T-cell (primary cell): ENCODE data around the gene SLC39A13. TPM values are rescaled to one million over a fixed set of nuclear protein-coding genes. Genes with fewer than 3 reads are reported as not detected.

Experiments
- ATAC-seq, 4 experiments: fragments of 200-7000 bp in 3 of 4; fragments of 150-1000 bp in 1 of 4; cut with Tn5 transposase; replicated peaks in 1 of 4; 1 replicate in 3 of 4; 2 replicates in 1 of 4; pipeline ENCODE4 v1.10.0; 2021; ENCODE audit warnings: moderate library complexity in 3 of 4, mild to moderate bottlenecking in 2 of 4, moderate number of reproducible peaks in 1 of 4
- CTCF ChIA-PET, 2 donors: fragments of 300-600 bp; sonication (Branson Sonifier 250); formaldehyde crosslinking; loops; one replicate each; lab custom pipeline; 2022; ENCODE audit warnings: antibody characterized with exemption in 2 of 2; lab: Charles Lee
- POLR2A ChIA-PET, 2 donors: fragments of 300-600 bp; sonication (Branson Sonifier 250); formaldehyde crosslinking; loops; one replicate each; lab custom pipeline; 2022; ENCODE audit warnings: antibody characterized with exemption in 2 of 2; lab: Charles Lee
- DNase-seq, 35 experiments: peaks; one replicate each; pipeline versions ENCODE4 v3.0.0 to v3.0.0-alpha.2; 2013 to 2023
- H3K27ac ChIP-seq: one replicate; pipeline ENCODE4 v1.5.1; 2013; ENCODE audit warnings: low read length
- H3K27me3 ChIP-seq, 2 experiments: replicated peaks in 1 of 2; 1 replicate in 1 of 2; 2 replicates in 1 of 2; pipeline versions ENCODE4 v1.6.1 to v1.7.0; 2013; ENCODE audit warnings: low read length in 1 of 2, mixed read lengths in 1 of 2; ENCODE audit not compliant: control insufficient read depth in 2 of 2, insufficient read depth in 2 of 2; ENCODE audit errors: extremely low read depth in 1 of 2
- H3K36me3 ChIP-seq, 2 donors: 1 replicate in 1 of 2; 2 replicates in 1 of 2; pipeline versions ENCODE4 v1.6.1 to v1.7.0; 2013; ENCODE audit warnings: low read length in 1 of 2; ENCODE audit not compliant: control insufficient read depth in 2 of 2, insufficient read depth in 1 of 2; ENCODE audit errors: extremely low read depth in 1 of 2
- H3K4me1 ChIP-seq, 2 experiments: 1 replicate in 1 of 2; 2 replicates in 1 of 2; pipeline versions ENCODE4 v1.6.1 to v1.7.0; 2013; ENCODE audit warnings: low read length in 2 of 2, mixed read lengths in 1 of 2; ENCODE audit not compliant: insufficient read depth in 2 of 2, control insufficient read depth in 1 of 2; ENCODE audit errors: extremely low read depth in 1 of 2
- H3K4me3 ChIP-seq, 2 donors: 1 replicate in 1 of 2; 2 replicates in 1 of 2; pipeline versions ENCODE4 v1.5.1 to v1.7.0; 2013; ENCODE audit warnings: mild to moderate bottlenecking in 2 of 2, low read length in 1 of 2, moderate library complexity in 1 of 2; ENCODE audit not compliant: control insufficient read depth in 1 of 2; ENCODE audit errors: extremely low read depth in 1 of 2
- H3K9me3 ChIP-seq: 2 replicates; pipeline ENCODE4 v1.7.0; 2013
- H3K27ac Mint-ChIP-seq, 2 donors: one replicate each; pipeline ENCODE4 v1.8.0; 2020 to 2021; ENCODE audit warnings: mild to moderate bottlenecking in 2 of 2, mixed read lengths in 2 of 2
- H3K27me3 Mint-ChIP-seq, 2 donors: one replicate each; pipeline ENCODE4 v1.8.0; 2021 to 2022; ENCODE audit warnings: mixed read lengths in 2 of 2
- H3K36me3 Mint-ChIP-seq: one replicate; pipeline ENCODE4 v1.8.0; 2021; ENCODE audit warnings: mixed read lengths
- H3K4me1 Mint-ChIP-seq, 3 donors: one replicate each; pipeline ENCODE4 v1.8.0; 2020 to 2022; ENCODE audit warnings: mixed read lengths in 3 of 3, mild to moderate bottlenecking in 1 of 3
- H3K4me3 Mint-ChIP-seq, 3 donors: one replicate each; pipeline ENCODE4 v1.8.0; 2020 to 2022; ENCODE audit warnings: mild to moderate bottlenecking in 3 of 3, mixed read lengths in 3 of 3, moderate library complexity in 3 of 3
- H3K9me3 Mint-ChIP-seq, 3 donors: one replicate each; pipeline ENCODE4 v1.8.0; 2020 to 2022; ENCODE audit warnings: mixed read lengths in 3 of 3
- WGBS: methylation state at CpG from one replicate; pipeline ENCODE4 v1.1.5; 2013; ENCODE audit warnings: missing lambda C conversion rate; ENCODE audit not compliant: insufficient coverage; 5-methylcytosine and 5-hydroxymethylcytosine counted together
- total RNA-seq, 35 experiments: library from RNA in 6 of 35; stranded (reverse) in 6 of 35; fragments of 120-200 nt in 1 of 35; gene quantifications; one replicate each; pipeline versions ENCODE4 v1.2.1 to v1.2.4 and lab custom pipeline; 2013 to 2026

SLC39A13 gene
- total RNA-seq, 5 donors from 2014 or later (not counting 1 experiment from before 2014, with no cell fraction given): 45.6 to 67.0 (median 65.2) TPM

DNA sequence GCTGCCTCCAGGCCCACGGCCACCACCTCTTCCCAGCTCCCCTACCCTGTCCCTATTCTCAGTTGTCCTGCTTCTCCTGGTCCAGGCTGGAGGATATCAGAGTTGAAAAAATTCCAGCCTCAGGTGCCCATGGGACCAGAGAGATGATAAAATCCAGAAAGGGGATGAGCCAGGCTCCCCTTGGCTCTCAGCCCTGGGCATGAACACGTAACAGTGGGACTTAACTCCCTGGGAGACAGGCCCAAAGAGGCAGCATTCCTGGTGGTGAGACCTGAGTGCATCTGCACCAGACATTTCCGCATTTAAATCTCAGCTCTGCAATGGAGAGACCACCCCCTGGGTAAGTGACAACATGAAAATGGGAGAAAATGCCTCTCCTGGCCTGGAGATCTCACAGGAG is 10.4 kb upstream of the SLC39A13 start:
- H3K27me3 Mint-ChIP-seq: no peaks in the 10 kb centered on the region
- no peaks in the 10 kb centered on the region for H3K36me3 ChIP-seq
- no peak overlapping the region for H3K4me3 ChIP-seq
- no peak for DNase-seq
- H3K27ac ChIP-seq: no peak overlapping the region
- no peaks in the 10 kb centered on the region for H3K9me3 Mint-ChIP-seq
- CTCF ChIA-PET: no interaction called here
- 93% methylated on average over 3 of the region's 3 CpGs for WGBS
- H3K27me3 ChIP-seq: no peaks in the 10 kb centered on the region
- H3K9me3 ChIP-seq: no peaks in the 10 kb centered on the region
- no peaks in the 10 kb centered on the region for H3K36me3 Mint-ChIP-seq
- H3K4me3 Mint-ChIP-seq: no peak overlapping the region
- H3K27ac Mint-ChIP-seq: peak overlapping the region; percentile 81 to 97
- POLR2A ChIA-PET: no interaction called here
- ATAC-seq: no peak
- H3K4me1 ChIP-seq: peaks cover 22 to 59% of the 10 kb centered on the region in 2 experiments
- H3K4me1 Mint-ChIP-seq: peaks cover 40 to 54% (median 50%) of the 10 kb centered on the region in 3 donors

- H3K4me3 Mint-ChIP-seq: peak overlapping the region; percentile 17 to 78 (median 28)
- POLR2A ChIA-PET: no interaction called here
- H3K4me3 ChIP-seq: no peak overlapping the region
Measured at GRCh38 chr11:47398551-47398950, 9.8 kb upstream of the SLC39A13 start.

DNA sequence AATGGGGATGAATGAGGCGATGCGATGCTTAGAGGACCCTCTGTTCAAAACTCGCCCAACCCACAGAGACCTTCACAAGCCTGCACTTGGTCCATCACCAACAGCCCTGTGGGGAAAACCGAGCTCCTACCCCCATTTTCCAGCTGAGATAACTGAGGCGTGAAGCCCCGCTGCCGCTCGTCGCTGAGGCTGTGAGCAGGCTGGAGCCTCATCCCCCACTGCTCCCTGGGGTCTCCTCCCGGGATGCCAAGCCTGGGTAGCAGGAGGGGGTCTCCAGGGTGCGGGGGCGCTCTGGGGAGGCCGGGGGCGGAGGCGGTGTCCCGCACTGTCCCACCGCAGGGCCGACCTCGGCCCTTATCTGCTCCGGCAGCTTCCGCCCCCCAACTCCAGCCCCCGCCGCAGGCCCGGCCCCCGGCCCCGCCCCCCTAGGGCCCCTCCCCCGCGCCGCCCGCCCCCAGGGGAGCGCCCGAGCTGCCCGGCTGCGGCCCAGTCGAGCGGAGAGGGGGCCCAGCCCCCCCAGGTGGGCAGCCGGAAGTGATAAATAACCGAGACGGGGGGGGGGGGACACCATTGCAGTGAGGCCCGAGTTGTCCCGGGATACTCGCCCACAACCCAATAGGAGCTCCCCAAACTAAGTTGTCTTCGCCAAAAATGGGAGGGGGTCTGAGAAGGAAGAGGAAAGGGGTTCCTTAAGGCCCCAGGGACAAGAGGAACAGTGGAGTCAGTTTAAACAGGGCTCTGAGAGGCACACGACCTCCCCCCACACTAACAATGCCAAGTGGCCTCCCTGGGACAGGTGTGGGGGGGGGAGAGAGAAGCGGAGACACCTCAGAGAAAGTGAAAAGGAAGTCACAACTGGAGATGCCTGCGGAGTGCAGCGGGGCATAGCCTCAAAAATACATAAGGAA is 8.3 kb upstream of the SLC39A13 start:
- Histone ChIP-seq H3K27ac (peak overlapping the region; percentile 67), H3K9me3 (no peaks in the 10 kb centered on the region), H3K4me3 (peak overlapping the region; percentile 68 to 70), H3K36me3 (no peaks in the 10 kb centered on the region), H3K4me1 (peaks cover 12 to 38% of the 10 kb centered on the region in 2 experiments), H3K27me3 (no peaks in the 10 kb centered on the region)
- ATAC-seq (peak; percentile 83 to 88 (median 87)), DNase-seq (peak in 16 of 35 experiments; percentile 26 to 58 (median 32))
- H3K4me1 Mint-ChIP-seq: peaks cover 30 to 36% (median 33%) of the 10 kb centered on the region in 3 donors
- no peaks in the 10 kb centered on the region for H3K36me3 Mint-ChIP-seq
- ChIA-PET POLR2A (interaction anchor here (0.6 to 1.3 kb wide), 3 partner anchors 9 to 582 kb away, joined by 4 to 16 read pairs (median 10); no protein-coding TSS in a partner anchor), CTCF (interaction anchor here in 1 of 2 donors (0.9 to 2.3 kb wide), 2 partner anchors 8 to 26 kb away, joined by 3 to 12 read pairs; partner anchors contain the start of gene SLC39A13)
- WGBS: 14% methylated on average over 10 of the region's 47 CpGs
- H3K4me3 Mint-ChIP-seq: peak overlapping the region; percentile 77 to 84 (median 78)
- H3K9me3 Mint-ChIP-seq: no peaks in the 10 kb centered on the region
- no peaks in the 10 kb centered on the region for H3K27me3 Mint-ChIP-seq
- peak overlapping the region; percentile 93 to 97 for H3K27ac Mint-ChIP-seq

More at GRCh38 chr11:47398551-47398950, 9.8 kb upstream of the SLC39A13 start:
- DNase-seq: no peak
- peaks cover 20 to 54% of the 10 kb centered on the region in 2 experiments for H3K4me1 ChIP-seq
- WGBS: no CpG with 5 or more reads among the region's 1 CpG
- CTCF ChIA-PET: interaction anchor here in 1 of 2 donors (2.3 kb wide), 1 partner anchor 24 kb away, joined by 12 read pairs; no protein-coding TSS in a partner anchor
- no peak for ATAC-seq
- no peaks in the 10 kb centered on the region for H3K36me3 ChIP-seq
- Mint-ChIP-seq H3K36me3 (no peaks in the 10 kb centered on the region), H3K9me3 (no peaks in the 10 kb centered on the region), H3K4me1 (peaks cover 40 to 51% (median 47%) of the 10 kb centered on the region in 3 donors), H3K27me3 (no peaks in the 10 kb centered on the region), H3K27ac (peak overlapping the region; percentile 81 to 97)
- no peaks in the 10 kb centered on the region for H3K27me3 ChIP-seq
- no peak overlapping the region for H3K27ac ChIP-seq
- H3K9me3 ChIP-seq: no peaks in the 10 kb centered on the region

GRCh38 chr11:47400768-47401279 is 7.6 kb upstream of the SLC39A13 start:
- H3K9me3 Mint-ChIP-seq: no peaks in the 10 kb centered on the region

DNA sequence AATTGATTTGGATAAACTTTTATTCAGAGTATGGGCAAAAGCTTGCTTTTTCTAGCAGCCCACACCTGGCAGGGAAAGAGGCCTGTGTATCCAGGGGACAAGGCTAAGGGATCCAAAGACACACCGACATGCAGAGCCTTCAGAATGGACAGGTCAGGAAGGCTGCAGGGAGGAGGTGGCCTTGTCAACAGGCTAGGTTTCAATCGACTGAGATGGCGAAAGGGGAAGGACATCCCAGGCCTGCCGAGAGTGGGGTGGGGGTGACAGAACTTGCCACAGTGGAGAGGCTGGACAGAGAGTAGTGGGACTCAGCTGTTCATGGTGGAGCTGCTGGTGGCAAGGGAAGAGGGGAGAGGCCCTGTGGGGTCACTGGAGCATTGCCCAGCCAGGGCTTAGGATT is 5.3 kb upstream of the SLC39A13 start:
- no peaks in the 10 kb centered on the region for H3K27me3 Mint-ChIP-seq
- H3K4me1 ChIP-seq: peaks cover 10 to 38% of the 10 kb centered on the region in 2 experiments
- ATAC-seq (no peak), DNase-seq (no peak)
- H3K9me3 Mint-ChIP-seq: no peaks in the 10 kb centered on the region
- no peak overlapping the region for H3K4me3 Mint-ChIP-seq
- 83% methylated on average over 4 of the region's 4 CpGs for WGBS
- ChIA-PET CTCF (interaction anchor here (0.9 to 1.0 kb wide), 2 partner anchors 10 to 29 kb away, joined by 3 read pairs; no protein-coding TSS in a partner anchor), POLR2A (interaction anchor here (0.6 to 0.7 kb wide), 2 partner anchors 8 to 1279 kb away, joined by 3 to 4 read pairs; no protein-coding TSS in a partner anchor)
- H3K27ac Mint-ChIP-seq: peak overlapping the region; percentile 18 to 57
- H3K9me3 ChIP-seq: no peaks in the 10 kb centered on the region
- H3K36me3 ChIP-seq: no peaks in the 10 kb centered on the region
- no peak overlapping the region for H3K4me3 ChIP-seq
- H3K36me3 Mint-ChIP-seq: no peaks in the 10 kb centered on the region
- H3K27me3 ChIP-seq: no peaks in the 10 kb centered on the region
- H3K27ac ChIP-seq: no peak overlapping the region
- H3K4me1 Mint-ChIP-seq: peaks cover 28 to 34% (median 29%) of the 10 kb centered on the region in 3 donors

More at GRCh38 chr11:47400768-47401279, 7.6 kb upstream of the SLC39A13 start:
- Mint-ChIP-seq H3K27ac (peak overlapping the region; percentile 93 to 95), H3K4me3 (peak overlapping the region; percentile 73 to 83 (median 78)), H3K4me1 (peaks cover 23 to 30% (median 26%) of the 10 kb centered on the region in 3 donors), H3K36me3 (no peaks in the 10 kb centered on the region), H3K27me3 (no peaks in the 10 kb centered on the region)
- H3K9me3 ChIP-seq: no peaks in the 10 kb centered on the region
- peak overlapping the region; percentile 56 for H3K27ac ChIP-seq
- H3K4me3 ChIP-seq: peak overlapping the region; percentile 68 to 70
- peaks cover 7 to 31% of the 10 kb centered on the region in 2 experiments for H3K4me1 ChIP-seq
- CTCF ChIA-PET: interaction anchor here in 1 of 2 donors (2.3 kb wide), 1 partner anchor 26 kb away, joined by 12 read pairs; no protein-coding TSS in a partner anchor
- POLR2A ChIA-PET: interaction anchor here (0.6 to 1.3 kb wide), 5 partner anchors 9 to 367 kb away, joined by 3 to 10 read pairs (median 4); no protein-coding TSS in a partner anchor
- ATAC-seq: peak; percentile 6 to 34 (median 11)
- H3K36me3 ChIP-seq: no peaks in the 10 kb centered on the region
- 46% methylated on average over 4 of the region's 8 CpGs for WGBS
- no peak for DNase-seq
- H3K27me3 ChIP-seq: no peaks in the 10 kb centered on the region

GRCh38 chr11:47403571-47403970 is 4.8 kb upstream of the SLC39A13 start:
- WGBS: 100% methylated on average over 1 of the region's 3 CpGs
- no peak overlapping the region for H3K4me3 ChIP-seq
- no peak for ATAC-seq
- H3K9me3 ChIP-seq: no peaks in the 10 kb centered on the region
- no peak overlapping the region for H3K27ac ChIP-seq
- Mint-ChIP-seq H3K4me1 (peaks cover 25 to 30% (median 28%) of the 10 kb centered on the region in 3 donors), H3K9me3 (no peaks in the 10 kb centered on the region), H3K27ac (peak overlapping the region in 1 of 2 donors; percentile 31), H3K27me3 (no peaks in the 10 kb centered on the region), H3K4me3 (no peak overlapping the region), H3K36me3 (no peaks in the 10 kb centered on the region)
- ChIA-PET CTCF (interaction anchor here in 1 of 2 donors (1.0 kb wide), 1 partner anchor 9 kb away, joined by 3 read pairs; no protein-coding TSS in a partner anchor), POLR2A (no interaction called here)
- no peaks in the 10 kb centered on the region for H3K36me3 ChIP-seq
- no peaks in the 10 kb centered on the region for H3K27me3 ChIP-seq
- DNase-seq: no peak
- H3K4me1 ChIP-seq: peaks cover 10 to 37% of the 10 kb centered on the region in 2 experiments
